HG03280 (cell line): Measurements from ENCODE around the gene CCL26.

Experiments
- ATAC-seq: cut with Tn5 transposase; IDR thresholded peaks from one replicate; pipeline ENCODE4 v1.9.1; 2021; ENCODE audit warnings: mild to moderate bottlenecking, moderate library complexity; ENCODE audit not compliant: unreplicated experiment

The CCL26 gene

GRCh38 chr7:75772081-75773077, at the start of gene CCL26:
Gene CCL26, minus strand, starts transcription at chr7:75772211. Its CDS starts 35 bp downstream, at chr7:75772176.
- no peak for ATAC-seq

- ATAC-seq, result no peak
Measured at GRCh38 chr7:75820688-75821087, 48.7 kb upstream of the CCL26 start.

DNA sequence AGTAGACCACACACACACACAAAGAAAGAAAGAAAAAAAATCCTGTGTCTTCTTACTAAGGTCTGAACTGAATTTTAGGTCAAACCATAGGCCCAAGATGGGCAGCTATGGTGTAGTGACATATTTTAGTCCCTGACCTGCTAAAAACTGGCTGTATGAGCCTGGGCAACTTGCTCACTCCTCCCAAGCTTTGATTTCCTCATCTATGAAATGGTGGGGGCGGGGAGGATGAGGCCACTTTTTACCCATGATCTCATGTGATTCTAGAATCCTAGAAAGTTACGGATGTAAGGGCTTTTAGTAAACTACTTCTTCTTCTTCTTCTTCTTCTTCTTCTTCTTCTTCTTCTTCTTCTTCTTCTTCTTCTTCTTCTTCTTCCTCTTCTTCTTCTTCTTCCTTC, 47.7 kb upstream of the CCL26 start:
- ATAC-seq, result no peak

DNA sequence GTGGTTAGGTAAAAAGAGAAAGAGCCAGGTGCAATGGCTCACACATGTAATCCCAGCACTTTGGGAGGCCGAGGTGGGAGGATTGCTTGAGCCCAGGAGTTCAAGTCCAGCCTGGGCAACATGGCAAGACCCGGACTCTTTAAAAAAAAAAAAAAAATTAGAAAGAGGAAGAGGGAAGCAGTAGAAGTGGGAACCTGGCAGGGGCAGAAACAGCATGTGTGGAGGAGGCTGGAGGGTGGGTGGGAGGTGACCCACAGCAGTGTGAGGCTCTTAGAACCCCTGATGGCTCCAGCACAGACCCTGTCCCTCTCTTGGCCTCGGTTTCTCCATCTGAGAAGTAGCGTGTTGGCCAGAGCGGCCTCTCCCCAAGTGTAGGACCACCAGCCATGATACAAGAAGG, 46.5 kb upstream of the CCL26 start:
- no peak for ATAC-seq

- ATAC-seq, result no peak
Measured at GRCh38 chr7:75817116-75817515, 45.1 kb upstream of the CCL26 start.

DNA sequence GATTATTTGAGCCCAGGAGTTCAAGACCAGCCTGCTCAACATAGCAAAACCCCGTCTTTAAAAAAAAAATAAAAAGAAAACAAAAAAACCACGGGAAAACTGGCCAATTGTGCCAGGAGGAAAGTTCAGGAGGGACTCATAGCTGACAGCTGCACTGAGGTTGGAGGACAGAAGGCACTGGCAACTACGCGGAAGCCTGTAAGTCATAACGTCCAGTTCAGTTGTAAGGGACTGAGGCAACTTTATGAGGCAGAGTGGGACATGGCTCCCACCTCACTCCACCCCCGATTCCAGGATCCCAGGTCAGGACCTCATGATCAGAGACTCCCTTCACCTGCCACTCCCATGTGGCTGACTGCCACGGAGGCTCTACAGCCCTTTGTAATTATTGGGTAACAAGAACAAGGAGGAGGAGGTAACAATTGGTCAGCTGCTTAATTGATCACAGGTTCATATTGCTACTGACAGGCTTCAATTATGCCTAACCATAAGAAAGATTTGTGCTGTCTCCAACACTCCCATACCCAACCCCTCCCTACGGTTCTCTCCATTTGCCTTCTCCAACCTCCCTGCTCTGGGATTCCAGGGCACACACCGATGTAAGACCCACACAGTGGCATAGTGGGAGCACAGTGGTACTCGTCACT, 43.5 kb upstream of the CCL26 start:
- no peak for ATAC-seq

GRCh38 chr7:75814407-75814947, 42.5 kb upstream of the CCL26 start:
- no peak for ATAC-seq

DNA sequence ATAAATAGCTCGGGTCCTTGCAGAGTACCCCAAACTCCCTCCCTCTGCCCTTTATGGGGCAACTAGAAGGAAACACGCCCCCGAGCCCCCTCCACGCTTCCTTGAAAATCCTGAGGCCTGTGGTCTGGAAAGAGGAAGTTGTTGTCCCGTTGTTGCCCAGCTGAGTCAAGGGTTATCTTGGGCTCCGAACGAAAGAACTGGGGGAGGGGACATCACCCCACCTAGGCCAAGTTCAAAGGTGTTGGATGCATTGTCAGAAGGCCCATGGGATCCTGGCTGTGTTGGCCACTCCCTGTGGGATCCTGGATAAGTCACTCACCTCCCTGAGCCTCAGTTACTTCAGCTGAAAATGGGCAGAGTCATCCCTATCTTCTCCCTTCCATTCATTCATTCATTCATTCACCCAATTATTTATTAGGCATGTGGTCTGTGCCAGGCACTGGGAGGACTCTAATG, 41.8 kb upstream of the CCL26 start, which contains the start of gene CCL24:
Gene CCL24 (minus strand): TSS at position 26 of the 456 bp plus-strand sequence. CDS start 91 bp downstream, outside the sequence.
- no peak for ATAC-seq

DNA sequence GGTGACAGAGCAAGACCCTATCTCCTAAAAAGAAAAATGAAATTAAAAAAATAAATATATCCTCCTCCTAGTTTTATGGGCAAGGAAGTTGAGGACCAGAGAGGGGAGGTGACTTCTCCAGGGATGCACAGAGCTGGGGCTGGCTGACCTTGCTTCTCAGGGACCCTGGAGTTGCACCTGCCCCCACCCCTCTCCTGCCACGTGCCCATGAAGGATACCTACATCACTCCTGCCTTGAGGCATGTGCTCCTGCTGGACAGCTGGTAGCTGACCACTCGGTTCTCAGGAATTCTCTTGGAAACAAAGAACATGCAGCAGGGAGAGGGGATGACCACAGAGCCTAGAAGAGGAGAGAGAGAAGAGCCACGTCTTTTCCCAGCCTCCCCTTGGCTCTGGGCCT, 41.1 kb upstream of the CCL26 start:
- no peak for ATAC-seq

GRCh38 chr7:75811894-75812678, 40.1 kb upstream of the CCL26 start:
- ATAC-seq, result no peak

GRCh38 chr7:75809396-75809795, 37.4 kb upstream of the CCL26 start:
- no peak for ATAC-seq

- no peak for ATAC-seq
Measured at GRCh38 chr7:75808106-75808505, 36.1 kb upstream of the CCL26 start.

- ATAC-seq, result no peak
Measured at GRCh38 chr7:75807452-75807851, 35.4 kb upstream of the CCL26 start.

DNA sequence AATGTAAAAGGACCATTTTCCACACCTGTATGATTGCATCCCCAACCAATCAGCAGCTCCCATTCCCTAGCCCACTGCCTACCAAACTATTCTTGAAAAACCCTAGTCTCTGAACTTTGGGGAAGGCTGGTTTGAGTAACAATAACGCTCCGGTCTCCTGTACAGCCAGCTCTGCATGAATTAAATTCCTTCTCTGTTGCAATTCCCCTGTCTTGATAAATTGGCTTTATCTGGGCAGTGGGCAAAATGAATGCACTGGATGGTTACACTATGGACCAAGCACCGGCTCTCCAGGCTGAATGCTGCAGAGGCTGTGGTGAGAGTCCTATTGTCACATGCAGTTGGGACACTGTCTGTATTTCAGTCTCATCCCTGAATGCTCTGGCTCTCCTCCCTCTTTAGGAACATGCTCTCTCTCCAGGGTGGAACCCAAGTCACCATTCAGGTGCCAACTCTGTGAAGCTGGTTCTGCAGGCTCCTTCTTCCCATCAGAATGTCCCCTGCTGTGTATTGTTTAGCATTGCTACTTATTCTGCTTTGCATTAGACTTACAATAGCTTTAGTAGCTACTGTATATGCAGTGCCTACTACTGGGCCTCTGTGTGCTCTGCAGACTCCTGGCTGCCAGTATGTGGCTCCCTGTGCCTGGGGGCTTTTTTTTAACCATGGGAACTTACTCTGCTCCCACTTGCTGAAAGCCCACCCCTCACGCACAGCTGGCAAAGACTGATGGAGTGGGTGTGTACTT, 34.7 kb upstream of the CCL26 start:
- no peak for ATAC-seq

GRCh38 chr7:75804705-75805104, 32.7 kb upstream of the CCL26 start:
- ATAC-seq, result no peak

- ATAC-seq, result no peak
Measured at GRCh38 chr7:75804004-75804403, 32.0 kb upstream of the CCL26 start.

GRCh38 chr7:75802552-75802821, 30.5 kb upstream of the CCL26 start:
- ATAC-seq, result no peak

- ATAC-seq, result no peak
Measured at GRCh38 chr7:75798770-75799169, 26.8 kb upstream of the CCL26 start.

- ATAC-seq, result no peak
Measured at GRCh38 chr7:75796420-75796819, 24.4 kb upstream of the CCL26 start.

GRCh38 chr7:75795831-75796285, 23.8 kb upstream of the CCL26 start:
- ATAC-seq, result no peak
